Measurements from ENCODE around the gene FXYD7.

Gene FXYD7

DNA sequence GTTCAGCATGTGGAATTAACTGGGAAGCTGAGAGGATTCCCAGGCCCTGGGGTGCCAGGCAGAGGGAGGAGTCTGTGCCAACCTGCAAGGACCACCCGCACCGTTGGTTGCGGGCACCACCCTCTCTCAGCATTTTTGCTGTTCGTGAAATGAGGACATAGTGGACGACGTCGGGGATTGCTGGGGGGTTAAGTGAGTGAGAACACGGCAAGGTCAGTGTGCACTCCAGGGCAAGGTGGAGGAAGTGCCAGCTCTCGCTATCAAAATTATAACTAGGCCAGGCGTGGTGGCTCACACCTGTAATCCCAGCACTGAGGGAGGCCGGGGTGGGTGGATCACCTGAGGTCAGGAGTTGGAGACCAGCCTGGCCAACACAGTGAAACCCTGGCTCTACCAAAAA, 25.3 kb upstream of the FXYD7 start:
- H3K4me2 ChIP-seq: no peak overlapping the region
- H4K20me1 ChIP-seq: no peaks in the 10 kb centered on the region
- H3K27ac ChIP-seq: no peak overlapping the region
- peaks cover 60% of the 10 kb centered on the region for H3K4me1 ChIP-seq
- H3K27me3 ChIP-seq: no peaks in the 10 kb centered on the region
- TF ChIP-seq Cebpa-rat (IDR thresholded peaks at IDR 0.05): no peak
- H3K4me3 ChIP-seq: no peak overlapping the region
- H3K36me3 ChIP-seq: no peaks in the 10 kb centered on the region
- no peaks in the 10 kb centered on the region for H3K9me3 ChIP-seq
- no peak overlapping the region for H3K9ac ChIP-seq

DNA sequence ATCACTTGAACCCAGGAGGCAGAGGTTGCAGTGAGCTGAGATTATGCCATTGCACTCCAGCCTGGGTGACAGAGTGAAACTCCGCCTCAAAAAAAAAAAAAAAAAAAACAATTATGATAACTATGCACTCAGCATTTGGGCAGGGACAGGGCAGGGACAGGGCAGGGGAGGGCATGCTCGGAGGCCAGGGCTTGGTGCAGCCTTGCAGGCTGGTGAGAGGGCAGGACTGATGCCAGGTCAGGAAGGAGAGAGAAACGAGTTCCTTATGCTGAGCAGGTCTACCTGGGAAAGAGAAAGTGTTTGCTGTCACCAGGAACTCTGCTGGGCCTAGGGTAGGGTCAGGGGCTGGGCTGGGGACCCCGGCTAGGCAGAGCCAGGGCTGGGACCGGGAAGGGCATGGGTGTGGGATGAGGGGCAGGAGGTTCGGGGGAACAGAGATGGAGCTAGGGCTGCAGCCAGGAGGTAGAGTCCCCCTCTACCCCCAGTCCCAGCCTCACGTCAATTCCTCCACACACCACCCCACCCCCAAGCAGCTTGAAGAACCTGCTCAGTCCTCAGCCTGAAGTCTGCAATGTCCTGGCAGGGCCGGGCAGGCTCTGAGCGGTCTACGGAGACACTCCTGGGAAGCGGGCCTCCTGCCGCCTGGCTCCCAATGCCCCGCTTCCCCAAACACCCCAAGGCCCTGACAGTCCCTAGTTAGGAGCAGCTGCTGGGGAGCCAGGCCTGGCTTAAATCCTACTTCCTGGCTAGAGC, 24.6 kb upstream of the FXYD7 start:
- Histone ChIP-seq H3K27me3 (no peaks in the 10 kb centered on the region), H3K9me3 (no peaks in the 10 kb centered on the region), H3K36me3 (no peaks in the 10 kb centered on the region), H3K27ac (peak overlapping the region; percentile 53; the same call in 1 of the 2 replicates), H3K4me3 (no peak overlapping the region), H4K20me1 (no peaks in the 10 kb centered on the region), H3K4me2 (peak overlapping the region; percentile 36; the same call in 1 of the 2 replicates), H3K4me1 (peaks cover 66% of the 10 kb centered on the region), H3K9ac (no peak overlapping the region)
- no peak for TF ChIP-seq Cebpa-rat (IDR thresholded peaks at IDR 0.05)

DNA sequence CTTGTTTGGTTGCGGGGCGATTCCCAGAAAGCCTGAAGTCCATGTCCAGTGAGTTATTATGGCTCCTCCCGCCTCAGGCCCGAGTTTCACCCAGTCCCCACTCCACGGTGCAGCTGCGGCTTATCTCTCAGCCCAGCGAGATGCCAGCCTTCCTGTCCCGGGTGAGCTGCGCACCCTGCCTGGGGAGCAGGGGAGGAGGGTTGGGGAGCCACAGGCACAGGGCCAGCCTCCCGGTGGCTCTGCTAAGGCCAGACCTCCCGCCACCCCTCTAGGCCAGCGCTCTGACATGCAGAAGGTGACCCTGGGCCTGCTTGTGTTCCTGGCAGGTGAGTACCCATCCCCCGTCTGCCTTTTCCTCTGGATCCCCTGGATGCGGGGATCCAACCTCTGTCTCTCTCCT, 24.0 kb upstream of the FXYD7 start:
- H3K27me3 ChIP-seq: no peaks in the 10 kb centered on the region
- H3K4me3 ChIP-seq: no peak overlapping the region
- TF ChIP-seq Cebpa-rat (IDR thresholded peaks at IDR 0.05): no peak
- no peaks in the 10 kb centered on the region for H3K9me3 ChIP-seq
- H3K9ac ChIP-seq: no peak overlapping the region
- no peak overlapping the region; the same call in 1 of the 2 replicates for H3K27ac ChIP-seq
- H3K4me2 ChIP-seq: peak overlapping the region; percentile 36; the same call in 1 of the 2 replicates
- H4K20me1 ChIP-seq: no peaks in the 10 kb centered on the region
- H3K4me1 ChIP-seq: peaks cover 73% of the 10 kb centered on the region
- H3K36me3 ChIP-seq: no peaks in the 10 kb centered on the region

DNA sequence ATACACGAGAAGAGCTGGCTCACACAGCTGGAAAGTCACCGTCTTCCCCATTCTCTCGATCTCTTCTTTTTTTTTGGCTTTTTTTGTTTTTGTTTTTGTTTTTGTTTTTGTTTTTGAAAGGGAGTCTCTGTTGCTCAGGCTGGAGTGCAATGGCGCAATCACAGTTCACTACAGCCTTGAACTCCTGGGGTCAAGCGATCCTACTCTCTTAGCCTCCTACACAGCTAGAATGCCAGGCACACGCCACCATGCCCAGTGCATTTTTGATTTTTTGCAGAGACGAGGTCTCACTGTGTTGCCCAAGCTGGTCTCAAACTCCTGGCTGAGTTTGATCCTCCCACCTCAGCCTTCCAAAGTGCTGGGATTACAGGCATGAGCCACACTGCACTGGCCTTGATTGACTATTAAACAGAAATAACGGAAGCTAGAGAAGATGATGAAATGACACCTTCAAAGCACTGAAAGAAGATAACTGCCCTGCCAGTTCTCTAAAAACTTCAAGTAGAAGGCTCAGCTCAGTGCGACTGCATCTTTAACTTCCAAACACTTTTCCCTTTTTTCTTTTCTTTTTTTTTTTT, 23.4 kb upstream of the FXYD7 start:
- Histone ChIP-seq H3K4me1 (peaks cover 73% of the 10 kb centered on the region), H3K4me2 (0 out of 2 replicates have a peak overlapping the region, but pooled peaks have one; percentile 36), H3K9ac (no peak overlapping the region), H4K20me1 (no peaks in the 10 kb centered on the region), H3K9me3 (no peaks in the 10 kb centered on the region), H3K36me3 (no peaks in the 10 kb centered on the region), H3K27ac (peak overlapping the region; percentile 6; the same call in 1 of the 2 replicates), H3K27me3 (no peaks in the 10 kb centered on the region), H3K4me3 (no peak overlapping the region)
- TF ChIP-seq Cebpa-rat (IDR thresholded peaks at IDR 0.05): no peak

- Histone ChIP-seq H3K27ac (no peak overlapping the region), H3K9me3 (no peaks in the 10 kb centered on the region), H3K4me3 (no peak overlapping the region), H3K36me3 (no peaks in the 10 kb centered on the region), H3K4me1 (peaks cover 76% of the 10 kb centered on the region), H3K9ac (no peak overlapping the region), H4K20me1 (no peaks in the 10 kb centered on the region), H3K4me2 (peak overlapping the region; percentile 33), H3K27me3 (no peaks in the 10 kb centered on the region)
- no peak for TF ChIP-seq Cebpa-rat (IDR thresholded peaks at IDR 0.05)
Observed at GRCh38 chr19:35120492-35120891, 22.6 kb upstream of the FXYD7 start.

- Histone ChIP-seq H3K27ac (no peak overlapping the region), H3K4me1 (peaks cover 80% of the 10 kb centered on the region), H4K20me1 (no peaks in the 10 kb centered on the region), H3K9me3 (no peaks in the 10 kb centered on the region), H3K4me2 (peak overlapping the region; percentile 33), H3K36me3 (no peaks in the 10 kb centered on the region), H3K4me3 (no peak overlapping the region), H3K9ac (no peak overlapping the region), H3K27me3 (no peaks in the 10 kb centered on the region)
- no peak for TF ChIP-seq Cebpa-rat (IDR thresholded peaks at IDR 0.05)
Observed at GRCh38 chr19:35120898-35121297, 22.2 kb upstream of the FXYD7 start.

- no peak overlapping the region for H3K27ac ChIP-seq
- H3K9ac ChIP-seq: no peak overlapping the region
- H3K9me3 ChIP-seq: no peaks in the 10 kb centered on the region
- no peaks in the 10 kb centered on the region for H4K20me1 ChIP-seq
- no peak overlapping the region for H3K4me3 ChIP-seq
- H3K4me1 ChIP-seq: peaks cover 89% of the 10 kb centered on the region
- no peaks in the 10 kb centered on the region for H3K36me3 ChIP-seq
- H3K4me2 ChIP-seq: peak overlapping the region; percentile 82
- no peak for TF ChIP-seq Cebpa-rat (IDR thresholded peaks at IDR 0.05)
- H3K27me3 ChIP-seq: no peaks in the 10 kb centered on the region
Observed at GRCh38 chr19:35122687-35123551, 20.1 kb upstream of the FXYD7 start.

- Histone ChIP-seq H3K9ac (0 out of 2 replicates have a peak overlapping the region, but pooled peaks have one; percentile 25), H3K4me2 (peak overlapping the region; percentile 82), H3K27ac (no peak overlapping the region)
Observed at GRCh38 chr19:35123573-35123972, 19.5 kb upstream of the FXYD7 start.

DNA sequence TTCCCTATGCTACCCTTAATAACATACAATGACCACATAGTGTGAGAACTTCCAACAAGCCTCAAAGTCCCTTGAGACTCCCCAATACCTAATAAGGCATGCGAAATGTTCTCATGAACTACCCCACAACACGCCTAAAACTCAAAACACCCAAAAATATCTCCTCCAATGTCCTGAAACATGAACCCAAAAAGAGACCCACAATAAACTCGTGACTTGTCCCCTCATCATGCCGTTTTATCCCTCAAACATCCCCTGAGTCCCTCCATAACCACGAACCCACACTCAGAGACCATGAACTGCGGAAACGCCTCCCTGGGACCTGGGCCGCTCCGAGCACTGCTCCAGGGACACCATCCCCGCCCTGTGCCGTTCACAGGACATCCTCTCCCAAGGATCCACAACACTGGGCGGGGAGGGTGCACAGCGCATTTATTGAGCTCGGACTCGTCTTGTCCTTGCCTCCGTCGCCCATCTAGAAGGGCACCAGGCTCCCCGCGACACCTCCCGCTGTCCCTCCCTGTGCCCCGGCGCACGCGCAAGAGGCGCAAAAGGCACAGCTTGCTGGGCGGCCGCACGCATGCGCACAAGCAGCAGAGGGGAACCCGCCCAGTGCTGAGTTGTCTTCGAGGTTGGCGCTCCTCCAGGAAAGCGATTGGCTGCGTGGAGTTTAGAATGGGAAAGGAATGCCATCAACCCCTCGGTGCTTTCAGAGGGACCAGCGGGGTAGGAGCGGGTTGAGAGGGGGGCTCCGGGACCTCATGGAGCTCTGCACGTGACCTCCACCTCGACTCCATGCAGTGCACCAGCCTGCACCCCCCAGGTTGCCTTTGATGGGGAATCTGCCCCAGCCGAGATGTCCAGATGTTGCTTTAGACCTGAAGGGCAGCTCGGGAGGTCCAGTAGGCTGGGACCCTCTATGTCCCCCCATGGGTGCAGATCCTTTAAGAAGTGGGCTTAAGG, 18.7 kb upstream of the FXYD7 start:
- H3K36me3 ChIP-seq: no peaks in the 10 kb centered on the region
- H3K4me1 ChIP-seq: peaks cover 81% of the 10 kb centered on the region
- no peaks in the 10 kb centered on the region for H4K20me1 ChIP-seq
- peak overlapping the region; percentile 25; the same call in 1 of the 2 replicates for H3K9ac ChIP-seq
- no peaks in the 10 kb centered on the region for H3K9me3 ChIP-seq
- H3K4me3 ChIP-seq: peak overlapping the region; percentile 63
- no peaks in the 10 kb centered on the region for H3K27me3 ChIP-seq
- no peak for TF ChIP-seq Cebpa-rat (IDR thresholded peaks at IDR 0.05)
- H3K27ac ChIP-seq: no peak overlapping the region
- H3K4me2 ChIP-seq: peak overlapping the region; percentile 82

More at GRCh38 chr19:35123573-35123972, 19.5 kb upstream of the FXYD7 start:
- Histone ChIP-seq H3K4me1 (peaks cover 89% of the 10 kb centered on the region), H3K27me3 (no peaks in the 10 kb centered on the region), H3K9me3 (no peaks in the 10 kb centered on the region), H3K4me3 (peak overlapping the region; percentile 63), H3K36me3 (no peaks in the 10 kb centered on the region), H4K20me1 (no peaks in the 10 kb centered on the region)
- TF ChIP-seq Cebpa-rat (IDR thresholded peaks at IDR 0.05): no peak

Measured in BLaER1 (cell line).